HG02763 (cell line): ENCODE data around the gene GLOD4.

Experiments used
- ATAC-seq: cut with Tn5 transposase; IDR thresholded peaks from one replicate; pipeline ENCODE4 v1.9.1; 2021; ENCODE audit warnings: mild to moderate bottlenecking, moderate library complexity; ENCODE audit not compliant: unreplicated experiment

The GLOD4 gene

GRCh38 chr17:744937-745336 lies 37.1 kb downstream of the GLOD4 start:
- ATAC-seq = no peak

DNA sequence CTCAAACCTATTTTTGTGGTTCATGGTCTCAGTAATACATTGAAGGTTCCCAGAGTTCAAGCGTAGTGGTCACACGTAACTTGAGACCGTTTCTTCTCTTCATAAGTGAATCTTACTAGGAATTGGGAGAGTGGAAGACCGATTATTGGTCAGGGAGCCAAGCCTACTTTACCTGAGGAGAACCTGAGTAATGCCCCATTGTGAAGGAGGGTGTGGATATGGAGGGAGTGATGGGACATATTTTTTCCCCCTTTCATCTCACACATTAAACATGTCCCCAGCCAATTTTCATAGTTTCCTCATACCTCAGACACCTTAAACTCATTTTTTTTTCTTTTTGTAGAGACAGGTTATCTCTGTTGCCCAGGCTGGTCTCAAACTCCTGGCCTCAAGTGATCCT lies 38.9 kb downstream of the GLOD4 start:
- no peak for ATAC-seq

DNA sequence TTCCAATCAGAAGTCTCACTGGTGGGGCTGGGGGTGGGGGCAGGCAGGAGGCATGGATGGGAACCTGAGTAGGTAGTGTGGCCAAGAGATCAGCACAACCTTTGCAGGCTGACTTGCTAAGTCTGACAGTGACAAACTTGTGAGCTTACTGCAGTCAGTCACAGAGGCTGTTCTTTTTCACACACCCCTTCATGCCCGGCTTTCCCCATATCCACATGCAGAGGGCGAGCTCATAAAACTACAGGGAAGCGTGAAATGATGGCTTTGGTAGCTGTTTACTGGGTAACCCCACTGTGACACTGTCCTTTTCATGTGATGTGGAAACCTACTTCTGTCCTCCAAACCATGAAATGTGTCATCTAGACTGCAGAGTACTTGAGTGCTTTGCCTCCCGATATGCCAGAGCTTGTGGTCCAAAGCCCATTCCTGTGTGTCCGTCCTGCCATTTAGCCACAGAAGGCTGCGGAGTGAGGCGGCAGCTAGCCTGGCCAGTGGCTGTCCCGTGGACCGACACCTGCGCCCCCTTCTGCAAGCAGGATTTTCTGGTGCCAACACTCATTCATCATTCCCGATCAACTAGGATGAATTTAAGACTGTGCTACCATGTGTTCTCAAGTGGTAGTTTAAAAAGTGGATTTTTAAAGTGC lies 39.8 kb downstream of the GLOD4 start:
- ATAC-seq = no peak

DNA sequence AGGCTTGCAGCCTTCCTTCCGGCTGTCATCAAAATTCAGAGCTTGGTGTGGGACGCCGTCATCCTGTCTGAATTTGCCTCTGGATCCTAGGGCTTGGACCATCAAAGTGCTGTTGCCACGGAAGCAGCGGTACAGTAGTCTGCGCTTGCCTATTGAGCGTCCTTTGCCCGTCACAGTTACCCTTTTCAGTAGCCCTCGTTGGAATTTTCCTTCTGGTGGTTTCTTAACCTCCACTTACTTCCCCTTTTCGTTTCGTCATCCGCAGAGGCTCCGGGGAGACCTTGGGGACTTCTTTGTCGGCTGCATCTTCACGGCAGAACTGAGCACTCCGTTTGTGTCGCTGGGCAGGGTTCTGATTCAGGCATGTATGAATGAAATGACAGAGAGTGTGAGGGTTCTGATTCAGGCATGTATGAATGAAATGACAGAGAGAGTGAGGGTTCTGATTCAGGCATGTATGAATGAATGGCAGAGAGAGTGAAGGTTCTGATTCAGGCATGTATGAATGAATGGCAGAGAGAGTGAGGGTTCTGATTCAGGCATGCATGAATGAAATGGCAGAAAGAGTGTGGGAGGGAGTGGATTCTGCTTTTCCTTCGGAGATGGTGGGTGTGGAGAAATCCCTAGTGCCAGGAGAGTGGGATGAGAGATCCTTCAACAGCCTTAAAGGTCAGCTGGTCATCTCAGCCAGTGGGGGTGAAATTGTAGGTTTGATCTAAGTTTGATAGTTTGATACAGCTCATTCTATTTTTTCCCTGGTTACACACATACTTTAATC lies 41.7 kb downstream of the GLOD4 start:
- peak; percentile 57 for ATAC-seq

DNA sequence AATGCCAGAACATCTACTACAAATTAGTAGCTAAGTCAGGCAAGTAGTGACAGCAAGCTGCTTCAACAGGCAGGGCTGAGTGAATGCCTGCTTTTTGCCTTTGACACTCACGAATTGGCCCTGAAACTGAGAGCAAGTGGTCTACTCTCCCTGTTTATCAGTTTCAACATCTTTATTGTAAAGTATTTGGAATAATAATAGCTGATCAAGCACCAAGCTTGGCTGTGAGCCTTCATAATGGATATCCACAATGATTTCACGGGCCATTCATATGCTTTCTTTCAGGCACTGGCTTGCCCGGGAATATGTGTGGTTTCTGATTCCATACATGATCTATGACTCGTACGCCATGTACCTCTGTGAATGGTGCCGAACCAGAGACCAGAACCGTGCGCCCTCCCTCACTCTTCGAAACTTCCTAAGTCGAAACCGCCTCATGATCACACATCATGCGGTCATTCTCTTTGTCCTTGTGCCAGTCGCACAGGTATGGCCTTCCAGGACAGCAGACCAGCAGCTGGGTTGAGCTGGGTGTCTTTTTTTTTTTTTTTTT lies 44.4 kb downstream of the GLOD4 start:
- no peak for ATAC-seq

GRCh38 chr17:733743-734142 lies 48.3 kb downstream of the GLOD4 start:
- ATAC-seq = no peak

GRCh38 chr17:732902-733720 lies 49.0 kb downstream of the GLOD4 start:
- peak; percentile 31 for ATAC-seq

GRCh38 chr17:732067-732901 lies 49.8 kb downstream of the GLOD4 start, which contains the start of gene TLCD3A:
Gene TLCD3A, plus strand, starts transcription at chr17:732596. Its CDS starts 52 bp downstream, at chr17:732648.
- peak; percentile 56 for ATAC-seq

GRCh38 chr17:731644-732066 lies 50.4 kb downstream of the GLOD4 start:
- ATAC-seq = no peak

DNA sequence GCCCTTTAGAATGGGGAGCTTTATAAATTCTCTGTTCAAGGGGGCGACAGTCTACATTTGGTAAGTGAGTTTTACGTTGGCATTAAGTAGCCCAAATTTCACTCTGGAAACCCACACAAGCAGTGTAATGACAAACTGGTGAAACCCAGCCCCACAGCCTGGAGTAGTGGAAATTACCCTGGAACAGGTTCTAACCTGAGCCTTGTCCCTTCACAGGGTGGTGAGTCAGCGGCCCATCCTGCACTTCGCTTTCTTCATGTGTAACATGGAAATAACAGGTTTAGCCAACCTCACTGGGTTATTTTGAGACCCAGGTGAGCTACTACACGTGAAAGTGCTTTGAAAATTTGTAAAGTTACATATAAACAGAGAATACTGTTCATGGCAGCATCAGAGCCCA lies 53.2 kb downstream of the GLOD4 start:
- no peak for ATAC-seq

GRCh38 chr17:726271-726919 lies 55.7 kb downstream of the GLOD4 start:
- no peak for ATAC-seq

DNA sequence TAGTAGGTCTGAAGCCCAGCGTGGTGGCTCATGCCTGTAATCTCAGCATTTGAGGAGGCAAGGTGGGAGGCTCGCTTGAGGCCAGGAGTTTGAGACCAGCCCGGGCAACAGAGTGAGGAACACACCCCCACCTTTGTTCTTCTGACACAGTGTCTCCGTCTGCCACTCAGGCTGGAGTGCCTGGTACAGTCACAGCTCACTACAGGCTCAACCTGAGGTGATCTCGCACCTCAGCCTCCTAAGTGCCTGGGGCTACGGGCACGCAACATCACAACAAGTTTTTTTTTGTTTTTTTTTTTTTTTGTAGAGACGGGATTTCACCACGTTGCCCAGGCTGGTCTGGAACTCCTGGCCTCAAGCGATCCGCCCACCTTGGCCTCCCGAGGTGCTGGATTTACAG lies 56.3 kb downstream of the GLOD4 start:
- no peak for ATAC-seq

- no peak for ATAC-seq
Observed at GRCh38 chr17:725084-725483, 57.0 kb downstream of the GLOD4 start.

DNA sequence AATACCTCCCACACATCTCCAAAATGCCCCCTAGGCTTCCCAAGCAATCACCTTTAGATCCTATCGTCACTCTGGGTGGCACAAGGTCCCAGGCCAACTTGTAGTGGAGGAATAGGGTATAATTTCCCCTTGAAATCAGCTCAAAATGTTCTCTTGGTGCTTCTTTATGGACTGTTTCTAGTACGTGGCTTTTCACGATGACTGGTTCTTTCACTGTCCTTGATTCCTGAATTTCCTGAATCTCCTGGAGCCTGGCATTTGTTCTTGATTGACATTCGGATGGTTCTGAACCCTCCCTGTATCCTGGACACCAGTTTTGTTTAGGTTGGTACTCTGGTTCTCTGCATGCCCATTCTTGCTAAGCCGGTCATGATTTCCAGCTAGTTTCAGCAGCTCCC lies 60.5 kb downstream of the GLOD4 start:
- ATAC-seq = no peak

DNA sequence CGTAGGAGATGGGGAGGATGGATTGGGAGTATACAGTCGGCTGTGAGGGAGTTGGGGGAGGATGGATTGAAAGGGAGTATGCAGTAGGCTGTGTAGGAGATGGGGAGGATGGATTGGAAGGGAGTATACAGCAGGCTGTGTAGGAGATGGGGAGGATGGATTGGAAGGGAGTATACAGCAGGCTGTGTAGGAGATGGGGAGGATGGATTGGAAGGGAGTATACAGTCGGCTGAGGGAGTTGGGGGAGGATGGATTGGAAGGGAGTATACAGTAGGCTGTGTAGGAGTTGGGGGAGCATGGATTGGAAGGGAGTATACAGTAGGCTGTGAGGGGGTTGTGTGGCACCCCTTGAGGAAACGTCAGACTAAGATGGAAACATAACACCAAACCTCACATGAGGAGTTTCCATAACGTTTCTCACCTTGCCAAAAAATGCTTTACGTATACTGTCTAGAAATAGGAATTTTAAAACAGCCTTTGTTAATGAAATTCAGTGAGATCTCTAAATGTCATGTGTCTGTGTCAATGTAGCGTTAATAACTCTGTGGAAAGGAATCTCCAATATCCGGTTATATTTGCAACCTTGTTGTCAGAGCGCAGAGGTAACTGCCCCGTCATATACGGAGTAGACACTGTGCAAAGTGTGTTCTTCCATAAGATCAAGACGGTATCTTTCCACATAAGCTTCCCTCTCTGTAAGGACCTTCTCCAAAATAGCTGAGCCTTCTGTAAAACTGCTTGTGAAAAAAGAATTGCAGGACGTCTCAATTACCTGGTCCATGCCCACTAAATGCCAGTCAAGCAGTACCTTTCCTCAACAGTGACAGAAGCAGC lies 61.2 kb downstream of the GLOD4 start:
- no peak for ATAC-seq

DNA sequence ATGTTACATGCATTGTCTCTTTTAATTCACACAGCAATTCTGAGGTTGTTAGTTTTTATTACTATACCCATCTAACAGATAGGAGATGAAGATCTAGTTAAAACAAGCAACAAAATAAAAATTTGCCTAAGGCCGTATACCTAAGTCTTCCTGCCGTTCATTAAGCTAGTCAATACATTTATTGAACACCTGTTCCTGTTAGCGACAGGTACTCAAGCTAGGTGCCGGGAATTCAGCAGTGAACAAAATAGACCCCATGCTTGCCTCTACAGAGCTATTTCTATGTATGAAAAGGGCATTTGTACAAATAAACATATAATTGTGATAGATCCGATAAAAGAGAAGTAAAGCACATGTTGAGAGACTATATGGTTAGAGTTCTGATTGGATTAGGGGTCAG lies 64.0 kb downstream of the GLOD4 start:
- ATAC-seq = no peak
